ENCODE results near the gene KMO. TPM values are rescaled to one million over a fixed set of nuclear protein-coding genes. Genes with fewer than 3 reads are reported as not detected.
A peak's percentile ranks its signal among the peaks of the same experiment; 100 is the strongest.

Gene KMO
- total RNA-seq, 1 experiment from 2014 or later = not detected

- Mint-ChIP-seq H3K9me3 (peaks cover 15% of the 10 kb centered on the region), H3K36me3 (peaks cover 45% of the 10 kb centered on the region), H3K27ac (peak overlapping the region; percentile 14; the same call in 1 of the 2 replicates), H3K27me3 (ENCODE audit: low read depth) (peaks cover 15% of the 10 kb centered on the region), H3K4me1 (peaks cover 34% of the 10 kb centered on the region), H3K4me3 (peak overlapping the region; percentile 80)
- ATAC-seq (no peak), DNase-seq (ENCODE audit: low spot score) (no peak)
- TF ChIP-seq, protein P1, sequence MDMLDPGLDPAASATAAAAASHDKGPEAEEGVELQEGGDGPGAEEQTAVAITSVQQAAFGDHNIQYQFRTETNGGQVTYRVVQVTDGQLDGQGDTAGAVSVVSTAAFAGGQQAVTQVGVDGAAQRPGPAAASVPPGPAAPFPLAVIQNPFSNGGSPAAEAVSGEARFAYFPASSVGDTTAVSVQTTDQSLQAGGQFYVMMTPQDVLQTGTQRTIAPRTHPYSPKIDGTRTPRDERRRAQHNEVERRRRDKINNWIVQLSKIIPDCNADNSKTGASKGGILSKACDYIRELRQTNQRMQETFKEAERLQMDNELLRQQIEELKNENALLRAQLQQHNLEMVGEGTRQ (CRISPR knock-in tag; IDR thresholded peaks at IDR 0.05) = no peak
- TF ChIP-seq GRHL2 (CRISPR knock-in tag; IDR thresholded peaks at IDR 0.05; ENCODE audit: insufficient replicate concordance, severe bottlenecking) = no peak
- TF ChIP-seq, protein P2, sequence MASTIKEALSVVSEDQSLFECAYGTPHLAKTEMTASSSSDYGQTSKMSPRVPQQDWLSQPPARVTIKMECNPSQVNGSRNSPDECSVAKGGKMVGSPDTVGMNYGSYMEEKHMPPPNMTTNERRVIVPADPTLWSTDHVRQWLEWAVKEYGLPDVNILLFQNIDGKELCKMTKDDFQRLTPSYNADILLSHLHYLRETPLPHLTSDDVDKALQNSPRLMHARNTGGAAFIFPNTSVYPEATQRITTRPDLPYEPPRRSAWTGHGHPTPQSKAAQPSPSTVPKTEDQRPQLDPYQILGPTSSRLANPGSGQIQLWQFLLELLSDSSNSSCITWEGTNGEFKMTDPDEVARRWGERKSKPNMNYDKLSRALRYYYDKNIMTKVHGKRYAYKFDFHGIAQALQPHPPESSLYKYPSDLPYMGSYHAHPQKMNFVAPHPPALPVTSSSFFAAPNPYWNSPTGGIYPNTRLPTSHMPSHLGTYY (CRISPR knock-in tag; IDR thresholded peaks at IDR 0.05) = no peak
- no peak for TF ChIP-seq OVOL2 (CRISPR knock-in tag; IDR thresholded peaks at IDR 0.05; ENCODE audit: borderline replicate concordance)
- TF ChIP-seq, protein P3, sequence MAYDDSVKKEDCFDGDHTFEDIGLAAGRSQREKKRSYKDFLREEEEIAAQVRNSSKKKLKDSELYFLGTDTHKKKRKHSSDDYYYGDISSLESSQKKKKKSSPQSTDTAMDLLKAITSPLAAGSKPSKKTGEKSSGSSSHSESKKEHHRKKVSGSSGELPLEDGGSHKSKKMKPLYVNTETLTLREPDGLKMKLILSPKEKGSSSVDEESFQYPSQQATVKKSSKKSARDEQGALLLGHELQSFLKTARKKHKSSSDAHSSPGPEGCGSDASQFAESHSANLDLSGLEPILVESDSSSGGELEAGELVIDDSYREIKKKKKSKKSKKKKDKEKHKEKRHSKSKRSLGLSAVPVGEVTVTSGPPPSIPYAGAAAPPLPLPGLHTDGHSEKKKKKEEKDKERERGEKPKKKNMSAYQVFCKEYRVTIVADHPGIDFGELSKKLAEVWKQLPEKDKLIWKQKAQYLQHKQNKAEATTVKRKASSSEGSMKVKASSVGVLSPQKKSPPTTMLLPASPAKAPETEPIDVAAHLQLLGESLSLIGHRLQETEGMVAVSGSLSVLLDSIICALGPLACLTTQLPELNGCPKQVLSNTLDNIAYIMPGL (CRISPR knock-in tag; IDR thresholded peaks at IDR 0.05) = no peak
- no peak for TF ChIP-seq ETV6 (CRISPR knock-in tag; IDR thresholded peaks at IDR 0.05)
- TF ChIP-seq GTF2I (CRISPR knock-in tag; conservative IDR thresholded peaks at IDR 0.05) = no peak
- TF ChIP-seq ZBTB21 (CRISPR knock-in tag; IDR thresholded peaks at IDR 0.05; ENCODE audit: borderline replicate concordance) = no peak
- TF ChIP-seq ZNF532 (CRISPR knock-in tag; IDR thresholded peaks at IDR 0.05; ENCODE audit: borderline replicate concordance) = no peak
- no peak for TF ChIP-seq FOXK1 (CRISPR knock-in tag; IDR thresholded peaks at IDR 0.05)
- no peak for TF ChIP-seq ZNF671 (CRISPR knock-in tag; IDR thresholded peaks at IDR 0.05)
- TF ChIP-seq TCF7 (CRISPR knock-in tag; IDR thresholded peaks at IDR 0.05; ENCODE audit: low read depth) = no peak
- no peak for TF ChIP-seq NR2C2 (CRISPR knock-in tag; IDR thresholded peaks at IDR 0.05)
- no peak for TF ChIP-seq ELF4 (CRISPR knock-in tag; IDR thresholded peaks at IDR 0.05; ENCODE audit: low read depth)
- TF ChIP-seq, protein P4, sequence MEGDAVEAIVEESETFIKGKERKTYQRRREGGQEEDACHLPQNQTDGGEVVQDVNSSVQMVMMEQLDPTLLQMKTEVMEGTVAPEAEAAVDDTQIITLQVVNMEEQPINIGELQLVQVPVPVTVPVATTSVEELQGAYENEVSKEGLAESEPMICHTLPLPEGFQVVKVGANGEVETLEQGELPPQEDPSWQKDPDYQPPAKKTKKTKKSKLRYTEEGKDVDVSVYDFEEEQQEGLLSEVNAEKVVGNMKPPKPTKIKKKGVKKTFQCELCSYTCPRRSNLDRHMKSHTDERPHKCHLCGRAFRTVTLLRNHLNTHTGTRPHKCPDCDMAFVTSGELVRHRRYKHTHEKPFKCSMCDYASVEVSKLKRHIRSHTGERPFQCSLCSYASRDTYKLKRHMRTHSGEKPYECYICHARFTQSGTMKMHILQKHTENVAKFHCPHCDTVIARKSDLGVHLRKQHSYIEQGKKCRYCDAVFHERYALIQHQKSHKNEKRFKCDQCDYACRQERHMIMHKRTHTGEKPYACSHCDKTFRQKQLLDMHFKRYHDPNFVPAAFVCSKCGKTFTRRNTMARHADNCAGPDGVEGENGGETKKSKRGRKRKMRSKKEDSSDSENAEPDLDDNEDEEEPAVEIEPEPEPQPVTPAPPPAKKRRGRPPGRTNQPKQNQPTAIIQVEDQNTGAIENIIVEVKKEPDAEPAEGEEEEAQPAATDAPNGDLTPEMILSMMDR (IDR thresholded peaks at IDR 0.05) = no peak
- TF ChIP-seq JUN (CRISPR knock-in tag; IDR thresholded peaks at IDR 0.05) = no peak
- TF ChIP-seq IRF1 (CRISPR knock-in tag; IDR thresholded peaks at IDR 0.05) = no peak
- CTCF ChIA-PET = interaction anchor here (1.1 kb wide), 1 partner anchor 32 kb away, joined by 3 read pairs; no protein-coding TSS in a partner anchor
- POLR2A ChIA-PET = no interaction called here
Observed at GRCh38 chr1:241637046-241637590, 104.9 kb downstream of the KMO start.

All from WTC11 (cell line).